GM12864 (cell line): ENCODE measurements around the gene PCDHGA1.
"Not testable (repeated sequence)": the region's sequence is repeated elsewhere in the genome, so short reads cannot be mapped to it uniquely, and the experiment has no call there.

Experiments
- DNase-seq: peaks from one replicate; pipeline ENCODE4 v3.0.0-alpha.2; 2011; ENCODE audit warnings: low read depth
- H3K4me3 ChIP-seq: 2 replicates; pipeline ENCODE4 v1.5.1; 2011; ENCODE audit warnings: mild to moderate bottlenecking, low read depth, low read length, control low read depth
- CTCF ChIP-seq: IDR thresholded peaks from 2 replicates; pipeline ENCODE4 v1.5.1; 2011; ENCODE audit warnings: low read depth, mild to moderate bottlenecking, moderate library complexity, low read length, control low read depth, inconsistent platforms; ENCODE audit errors: missing control alignments

The PCDHGA1 gene

GRCh38 chr5:141431286-141431685 lies 101.0 kb downstream of the PCDHGA1 start:
- no peak for TF ChIP-seq CTCF
- DNase-seq = no peak
- peak overlapping the region; percentile 64 for H3K4me3 ChIP-seq

- H3K4me3 ChIP-seq, DNase-seq: not testable (repeated sequence)
Observed at GRCh38 chr5:141432308-141432707, 102.0 kb downstream of the PCDHGA1 start.

- DNase-seq, H3K4me3 ChIP-seq: not testable (repeated sequence)
Observed at GRCh38 chr5:141432726-141433125, 102.4 kb downstream of the PCDHGA1 start.

GRCh38 chr5:141434006-141434405 lies 103.7 kb downstream of the PCDHGA1 start:
- no peak for DNase-seq
- no peak overlapping the region for H3K4me3 ChIP-seq
- TF ChIP-seq CTCF = no peak

- H3K4me3 ChIP-seq = no peak overlapping the region
- DNase-seq = no peak
- no peak for TF ChIP-seq CTCF
Observed at GRCh38 chr5:141437221-141437620, 106.9 kb downstream of the PCDHGA1 start.

GRCh38 chr5:141439411-141440141 lies 109.3 kb downstream of the PCDHGA1 start:
- DNase-seq = no peak
- no peak for TF ChIP-seq CTCF
- no peak overlapping the region for H3K4me3 ChIP-seq

- TF ChIP-seq CTCF = no peak
- no peak overlapping the region for H3K4me3 ChIP-seq
- DNase-seq = no peak
Observed at GRCh38 chr5:141440341-141440740, 110.0 kb downstream of the PCDHGA1 start.

GRCh38 chr5:141441571-141442170 lies 111.4 kb downstream of the PCDHGA1 start:
- no peak overlapping the region for H3K4me3 ChIP-seq
- DNase-seq = no peak
- TF ChIP-seq CTCF = no peak
